ENCODE data around the gene CDC45.
"Not testable (repeated sequence)": the region's sequence is repeated elsewhere in the genome, so short reads cannot be mapped to it uniquely, and the experiment has no call there.

CDC45 gene

DNA sequence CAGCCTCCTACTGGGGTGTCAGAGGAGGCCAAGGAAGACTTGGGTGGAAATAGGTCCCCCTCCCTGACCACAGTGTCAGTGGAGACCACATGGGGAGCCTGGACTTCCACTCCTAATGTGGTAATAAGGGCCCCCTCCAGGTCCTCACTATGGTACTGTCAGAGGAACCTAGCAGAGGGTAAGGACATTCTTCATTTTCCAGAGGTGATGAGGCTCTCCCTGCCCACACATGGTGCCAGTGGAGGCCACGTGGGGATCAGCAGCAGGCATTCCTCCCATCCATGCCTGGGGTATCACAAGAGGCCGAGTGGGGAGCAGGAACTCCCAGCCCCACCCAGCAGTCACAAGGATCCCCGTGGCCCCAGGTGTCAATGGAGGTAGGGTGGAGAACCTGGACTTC, 51.0 kb downstream of the CDC45 start:
- DNase-seq (ENCODE audit: low read depth) = no peak

DNA sequence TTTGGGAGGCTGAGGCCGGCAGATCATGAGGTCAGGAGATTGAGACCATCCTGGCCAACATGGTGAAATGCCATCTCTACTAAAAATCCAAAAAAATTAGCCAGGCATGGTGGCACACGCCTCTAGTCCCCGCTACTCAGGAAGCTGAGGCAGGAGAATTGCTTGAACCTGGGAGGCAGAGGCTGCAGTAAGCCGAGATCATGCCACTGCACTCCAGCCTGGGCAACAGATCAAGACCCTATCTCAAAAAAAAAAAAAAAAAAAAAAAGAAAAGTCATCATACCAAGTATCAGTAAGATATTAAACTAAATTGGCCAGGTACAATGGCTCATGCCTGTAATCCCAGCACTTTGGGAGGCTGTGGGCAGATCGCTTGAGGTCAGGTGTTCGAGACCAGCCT, 51.6 kb downstream of the CDC45 start:
- not testable (repeated sequence) for DNase-seq (ENCODE audit: low read depth)

DNA sequence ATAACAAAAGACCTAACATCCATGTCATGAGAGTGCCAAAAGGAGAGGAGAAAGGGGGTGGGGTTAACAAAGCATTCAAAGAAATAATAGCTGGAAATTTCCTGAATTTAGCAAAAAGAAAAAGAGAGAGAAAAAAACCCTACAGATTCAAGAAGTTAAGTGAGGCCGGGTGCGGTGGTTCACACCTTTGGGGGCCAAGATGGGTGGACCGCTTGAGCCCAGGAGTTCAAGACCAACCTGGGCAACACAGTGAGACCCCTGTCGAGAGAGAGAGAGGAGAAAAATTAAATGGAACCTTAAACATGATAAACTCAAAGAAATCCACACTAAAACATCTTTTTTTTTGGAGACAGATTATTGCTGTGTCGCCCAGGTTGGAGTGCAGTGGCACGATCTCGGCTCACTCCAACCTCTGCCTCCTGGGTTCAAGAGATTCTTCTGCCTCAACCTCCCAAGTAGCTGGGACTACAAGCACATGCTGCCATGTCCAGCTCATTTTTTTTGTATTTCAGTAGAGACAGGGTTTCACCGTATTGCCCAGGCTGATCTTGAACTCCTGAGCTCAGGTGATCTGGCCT, 53.4 kb downstream of the CDC45 start:
- no peak for DNase-seq (ENCODE audit: low read depth)

DNA sequence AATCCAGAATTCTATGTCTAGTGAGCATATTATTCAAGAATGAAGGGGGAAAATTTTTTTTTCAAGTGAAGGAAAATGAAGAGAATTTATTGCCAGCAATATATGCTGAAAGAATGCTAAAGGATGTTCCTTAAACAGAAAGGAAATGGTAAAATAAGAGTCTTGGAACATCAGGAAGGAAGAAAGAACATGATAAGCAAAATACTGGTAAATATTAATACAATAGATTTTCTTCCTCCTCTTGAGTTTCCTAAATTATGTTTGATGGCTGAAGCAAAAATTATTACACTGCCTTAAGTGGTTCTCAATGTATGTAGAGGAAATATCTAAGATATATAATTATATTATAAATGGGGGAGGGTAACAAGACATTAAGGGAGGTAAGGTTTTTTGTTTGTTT, 54.1 kb downstream of the CDC45 start:
- DNase-seq (ENCODE audit: low read depth) = no peak

DNA sequence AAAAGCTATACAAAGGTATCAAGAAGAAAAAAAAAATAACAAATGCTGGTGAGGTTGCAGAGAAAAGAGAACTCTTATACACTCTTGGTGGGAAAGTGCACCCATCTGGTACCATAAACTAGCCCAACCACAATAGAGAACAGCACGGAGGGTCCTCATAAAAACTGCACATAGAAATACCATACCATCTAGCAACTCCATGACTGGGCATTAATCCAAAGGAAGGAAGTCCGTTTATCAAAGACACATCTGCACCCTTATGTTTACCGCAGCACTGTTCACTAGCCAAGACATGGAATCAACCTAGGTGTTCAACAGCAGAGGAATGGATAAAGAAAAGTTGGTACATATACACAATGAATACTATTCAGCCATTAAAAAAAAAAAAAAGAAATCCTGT, 55.3 kb downstream of the CDC45 start:
- DNase-seq (ENCODE audit: low read depth) = no peak

DNA sequence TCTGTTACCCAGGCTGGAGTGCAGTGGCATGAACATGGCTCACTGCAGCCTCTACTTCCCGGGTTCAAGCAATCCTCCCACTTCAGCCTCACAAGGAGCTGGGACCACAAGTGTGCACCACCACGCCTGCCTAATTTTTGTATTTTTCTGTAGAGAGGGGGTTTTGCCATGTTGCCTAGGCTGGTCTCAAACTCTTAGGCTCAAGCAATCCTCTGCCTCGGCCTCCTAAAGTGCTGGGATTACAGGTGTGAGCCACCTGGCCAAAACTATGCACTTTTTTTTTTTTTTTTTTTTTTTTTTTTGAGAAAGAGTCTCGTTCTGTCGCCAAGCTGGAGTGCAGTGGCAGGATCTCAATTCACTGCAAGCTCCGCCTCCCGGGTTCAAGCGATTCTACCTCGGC, 56.8 kb downstream of the CDC45 start:
- DNase-seq (ENCODE audit: low read depth) = no peak

DNA sequence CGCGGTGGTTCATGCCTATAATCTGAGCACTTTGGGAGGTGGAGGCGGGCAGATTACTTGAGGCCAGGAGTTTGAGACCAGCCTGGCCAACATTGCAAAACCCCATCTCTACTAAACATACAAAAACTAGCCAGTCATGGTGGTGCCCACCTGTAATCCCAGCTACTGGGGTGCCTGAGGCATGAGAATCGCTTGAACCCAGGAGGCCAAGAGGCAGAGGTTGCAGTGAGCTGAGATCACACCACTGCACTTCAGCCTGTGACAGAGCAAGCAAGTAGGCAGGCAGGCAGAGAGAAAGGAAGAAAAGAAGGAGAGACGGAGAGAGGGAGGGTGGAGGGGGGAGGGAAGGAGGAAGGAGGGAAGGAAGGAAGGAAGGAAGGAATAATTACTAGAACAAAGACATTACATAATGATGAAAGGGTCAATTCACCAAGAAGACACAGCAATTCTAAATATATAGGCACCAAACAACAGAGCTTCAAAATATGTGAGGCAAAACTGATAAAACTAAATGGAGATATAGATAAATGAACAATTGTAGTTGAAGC, 58.3 kb downstream of the CDC45 start:
- no peak for DNase-seq (ENCODE audit: low read depth)

DNA sequence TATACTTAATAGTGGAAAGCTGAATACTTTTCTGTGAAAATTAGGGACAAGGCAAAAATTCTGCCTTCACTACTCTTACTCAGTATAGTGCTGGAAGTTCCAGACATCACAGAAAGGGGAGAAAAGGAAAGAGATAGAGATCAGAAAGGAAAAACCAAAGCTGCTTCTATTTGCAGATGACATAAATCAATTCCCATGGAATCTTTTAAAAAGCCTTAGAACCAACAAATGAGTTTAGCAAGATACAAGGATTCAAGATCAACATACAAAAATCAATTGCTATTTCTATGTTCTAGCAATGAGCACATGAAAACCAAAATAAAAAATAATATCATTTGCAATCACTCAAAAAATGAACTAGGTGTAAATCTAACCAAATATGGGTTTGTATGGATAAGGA, 60.7 kb downstream of the CDC45 start:
- DNase-seq (ENCODE audit: low read depth) = no peak

DNA sequence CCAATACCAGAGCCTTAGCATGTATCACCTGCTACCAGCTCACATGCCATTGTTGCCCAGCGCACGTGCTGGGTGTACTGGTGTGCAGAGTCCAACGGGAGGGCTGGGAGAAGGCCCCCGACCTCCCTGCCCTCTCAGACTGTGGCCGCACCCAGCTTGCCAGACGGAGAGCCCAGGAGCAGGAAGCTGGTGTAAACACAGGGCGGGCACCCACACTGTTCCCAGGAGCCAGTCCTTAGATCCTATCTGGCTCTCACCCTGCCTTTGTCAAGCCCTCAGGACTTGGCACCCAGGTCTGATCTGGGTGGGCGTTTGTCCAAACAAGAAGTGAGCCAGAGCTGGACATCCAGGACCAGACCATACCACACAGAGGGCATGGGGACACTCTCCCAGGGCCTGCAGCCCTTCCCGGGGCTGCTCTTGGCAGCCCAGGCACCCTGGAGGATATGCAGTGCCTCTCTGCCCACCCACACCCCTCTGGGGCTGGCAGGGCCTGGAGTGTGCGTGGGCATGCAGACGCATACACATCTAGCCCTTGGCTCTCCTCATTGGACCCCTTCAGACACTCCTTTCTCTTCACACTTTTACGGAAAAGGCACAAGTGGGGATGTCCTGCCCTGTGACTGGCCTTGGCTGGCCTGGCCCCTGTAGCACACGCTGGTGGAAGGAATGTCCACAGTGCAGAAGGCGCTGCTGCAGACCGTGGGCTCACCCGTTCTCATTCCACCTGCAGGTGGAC, 64.4 kb downstream of the CDC45 start:
- no peak for DNase-seq (ENCODE audit: low read depth)

DNA sequence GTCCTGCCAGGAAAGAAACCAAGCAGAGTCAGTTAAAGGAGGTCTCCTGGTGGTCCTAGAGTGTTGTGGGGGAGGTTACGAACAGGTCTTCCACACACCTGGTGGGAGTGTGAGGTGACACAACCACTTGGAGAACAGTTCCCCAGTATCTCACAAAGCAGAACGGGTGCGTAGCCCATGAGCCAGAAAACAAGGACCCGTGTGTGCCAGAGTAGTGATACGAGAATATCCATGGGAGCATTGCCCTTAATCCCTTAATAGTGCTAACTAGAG, 66.2 kb downstream of the CDC45 start:
- no peak for DNase-seq (ENCODE audit: low read depth)

DNA sequence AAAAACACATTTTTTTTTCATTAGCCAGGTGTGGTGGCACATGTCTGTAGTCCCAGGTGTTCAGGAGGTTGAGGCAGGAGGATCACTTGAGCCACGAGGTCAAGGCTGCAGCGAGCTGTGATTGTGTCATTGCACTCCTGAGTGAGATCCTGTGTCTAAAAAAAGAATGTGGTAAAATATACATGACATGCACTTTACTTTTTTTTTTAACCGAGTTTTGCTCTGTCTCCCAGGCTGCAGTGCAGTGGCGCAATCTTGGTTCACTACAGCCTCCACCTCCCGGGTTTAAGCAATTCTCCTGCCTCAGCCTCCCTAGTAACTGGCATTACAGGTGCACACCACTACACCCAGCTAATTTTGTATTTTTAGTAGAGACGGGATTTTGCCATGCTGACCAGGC, 67.0 kb downstream of the CDC45 start:
- DNase-seq (ENCODE audit: low read depth) = no peak

DNA sequence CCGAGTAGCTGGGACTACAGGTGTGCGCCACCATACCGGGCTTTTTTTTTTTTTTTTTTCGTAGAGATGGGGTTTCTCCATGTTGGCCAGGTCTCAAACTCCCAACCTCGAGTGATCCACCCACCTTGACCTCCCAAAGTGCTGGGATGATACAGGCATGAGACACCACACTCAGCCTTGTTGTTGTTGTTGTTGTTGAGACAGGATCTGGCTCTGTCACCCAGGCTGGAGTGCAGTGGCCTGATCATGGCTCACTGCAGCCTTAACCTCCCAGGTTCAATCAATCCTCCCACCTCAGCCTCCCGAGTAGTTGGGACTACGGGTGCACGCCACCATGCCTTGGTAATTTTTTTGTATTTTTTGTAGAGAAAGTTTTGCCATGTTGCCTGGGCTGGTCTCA, 67.9 kb downstream of the CDC45 start:
- no peak for DNase-seq (ENCODE audit: low read depth)

DNA sequence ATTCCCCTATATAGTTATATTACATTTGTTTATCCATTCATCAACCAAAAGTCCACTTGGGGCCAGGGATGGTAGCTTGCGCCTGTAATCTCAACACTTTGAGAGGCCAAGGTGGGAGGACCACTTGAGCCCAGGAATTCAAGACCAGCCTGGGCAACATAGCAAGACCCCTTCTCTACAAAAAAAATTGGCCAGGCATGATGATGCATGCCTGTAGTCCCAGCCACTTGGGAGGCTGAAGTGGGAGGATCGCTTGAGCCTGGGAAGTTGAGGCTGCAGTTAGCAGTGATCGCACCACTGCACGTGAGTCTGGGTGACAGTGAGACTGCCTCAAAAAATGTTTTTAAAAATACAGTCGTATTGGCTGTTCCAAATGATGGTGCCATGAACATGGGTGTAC, 68.7 kb downstream of the CDC45 start:
- DNase-seq (ENCODE audit: low read depth) = not testable (repeated sequence)

DNA sequence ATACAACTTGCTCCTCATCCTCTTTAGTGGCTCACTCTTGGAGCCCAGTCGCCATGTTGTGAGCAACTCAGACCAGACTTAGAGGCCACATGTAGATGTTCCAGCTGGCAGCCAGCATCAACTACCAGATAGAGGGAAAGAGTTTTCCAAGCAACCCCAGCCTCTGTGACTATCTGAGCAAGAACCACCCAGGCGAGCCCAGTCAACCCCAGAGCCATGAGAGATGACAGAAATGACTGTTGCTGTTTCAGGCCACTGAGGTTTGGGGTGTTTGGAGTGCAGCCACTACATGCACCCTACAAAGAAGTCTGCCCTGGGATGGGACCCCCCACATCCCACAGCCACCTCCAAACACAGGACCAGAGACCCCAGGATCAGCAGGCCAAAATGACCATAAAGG, 69.2 kb downstream of the CDC45 start:
- no peak for DNase-seq (ENCODE audit: low read depth)

DNA sequence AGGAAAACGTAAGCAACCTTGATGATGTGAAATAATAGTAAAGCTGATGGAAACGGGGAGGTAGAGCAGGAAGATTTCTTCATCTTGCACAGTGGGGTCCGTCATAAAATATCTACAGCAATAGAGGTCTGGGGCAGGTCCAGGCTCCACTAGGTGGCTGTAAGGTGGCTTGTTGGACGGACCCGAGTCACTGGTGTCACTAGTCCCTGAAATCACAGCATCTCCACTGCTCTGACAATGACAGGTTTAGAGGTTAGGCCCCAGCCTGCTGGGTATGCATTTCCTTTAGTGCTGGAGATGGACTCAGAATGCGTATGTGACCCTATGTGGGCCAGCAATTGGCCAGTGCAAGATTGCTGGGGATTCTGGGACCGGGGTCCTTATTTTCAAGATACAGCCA, 69.7 kb downstream of the CDC45 start:
- DNase-seq (ENCODE audit: low read depth) = no peak

DNA sequence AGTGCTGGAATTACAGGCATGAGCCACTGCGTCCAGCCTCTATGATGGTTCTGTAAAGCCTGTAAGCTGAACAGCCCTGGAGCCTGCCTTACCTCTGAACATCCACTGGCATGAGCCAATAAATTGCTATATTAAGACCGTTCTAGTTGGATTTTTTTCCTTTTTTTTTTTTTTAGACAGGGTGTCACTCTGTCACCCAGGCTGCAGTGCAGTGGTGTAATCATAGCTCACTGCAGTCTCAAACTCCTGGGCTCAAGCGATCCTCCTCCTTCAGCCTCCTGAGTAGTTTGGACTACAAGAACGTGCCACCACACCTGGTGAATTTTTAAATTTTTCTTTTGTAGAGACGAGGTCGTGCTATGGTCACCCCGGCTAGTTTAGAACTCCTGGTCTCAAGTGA, 70.7 kb downstream of the CDC45 start:
- DNase-seq (ENCODE audit: low read depth) = no peak

DNA sequence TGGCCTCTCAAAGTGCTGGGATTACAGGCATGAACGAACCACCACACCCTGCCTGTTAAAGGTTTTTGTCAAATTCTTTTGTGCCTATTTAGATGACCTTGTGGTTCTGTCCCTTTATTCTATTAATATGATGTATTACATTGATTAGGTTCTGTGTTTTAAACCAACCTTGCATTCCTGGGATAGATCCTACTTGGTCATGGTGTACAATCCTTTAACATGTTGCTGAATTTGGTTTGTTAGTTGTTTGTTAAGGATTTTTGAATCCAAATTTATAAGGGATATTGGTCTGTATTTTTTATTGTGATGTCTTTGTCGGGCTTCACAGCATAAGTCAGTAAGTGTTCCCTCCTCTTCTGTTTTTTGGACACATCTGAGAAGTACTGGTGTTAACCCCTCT, 73.5 kb downstream of the CDC45 start:
- no peak for DNase-seq (ENCODE audit: low read depth)

DNA sequence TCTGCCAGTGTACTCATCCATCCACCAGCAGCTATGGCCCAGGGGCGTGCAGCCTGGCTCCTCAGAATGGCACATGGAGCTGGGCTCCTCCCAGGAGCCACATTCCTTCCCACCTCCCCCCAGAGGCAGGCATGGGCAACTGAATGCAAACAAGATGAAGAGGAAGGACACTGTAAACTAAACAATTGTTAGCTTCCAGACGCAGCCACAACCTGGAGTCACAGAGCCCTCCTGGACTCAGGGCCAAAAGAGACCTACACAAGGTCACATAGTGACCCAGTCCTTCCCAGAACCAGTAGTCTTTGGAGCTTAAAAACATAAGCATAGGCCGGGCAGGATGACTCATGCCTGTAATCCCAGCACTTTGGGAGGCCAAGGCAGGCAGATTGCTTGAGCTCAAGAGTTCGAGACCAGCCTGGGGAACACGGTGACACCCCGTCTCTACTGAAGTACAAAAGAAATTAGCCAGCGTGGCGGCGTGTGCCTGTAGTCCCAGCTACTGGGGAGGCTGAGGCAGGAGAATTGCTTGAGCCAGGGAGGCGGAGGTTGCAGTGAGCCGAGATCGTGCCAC, 75.2 kb downstream of the CDC45 start:
- DNase-seq (ENCODE audit: low read depth) = peak; percentile 17

DNA sequence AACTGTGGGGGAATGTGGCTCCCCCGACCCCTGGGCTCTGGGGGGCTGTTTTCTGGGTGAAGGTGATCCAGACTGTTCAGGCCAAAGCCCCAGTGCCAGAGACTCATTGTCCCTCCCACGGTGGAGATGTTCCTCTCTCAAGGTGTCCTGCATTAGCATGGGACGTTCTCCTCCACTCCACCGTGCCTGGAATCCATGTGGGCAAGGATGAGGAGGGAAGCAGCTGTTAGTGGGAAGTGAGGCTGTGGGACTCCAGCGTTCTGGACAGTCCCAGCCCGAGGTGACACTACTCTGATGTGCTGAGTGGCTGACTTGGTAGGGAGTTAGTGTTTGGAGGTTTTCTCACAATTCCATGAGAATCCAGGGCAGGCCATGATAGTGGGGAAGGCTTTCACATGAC, 75.9 kb downstream of the CDC45 start:
- DNase-seq (ENCODE audit: low read depth) = no peak

DNA sequence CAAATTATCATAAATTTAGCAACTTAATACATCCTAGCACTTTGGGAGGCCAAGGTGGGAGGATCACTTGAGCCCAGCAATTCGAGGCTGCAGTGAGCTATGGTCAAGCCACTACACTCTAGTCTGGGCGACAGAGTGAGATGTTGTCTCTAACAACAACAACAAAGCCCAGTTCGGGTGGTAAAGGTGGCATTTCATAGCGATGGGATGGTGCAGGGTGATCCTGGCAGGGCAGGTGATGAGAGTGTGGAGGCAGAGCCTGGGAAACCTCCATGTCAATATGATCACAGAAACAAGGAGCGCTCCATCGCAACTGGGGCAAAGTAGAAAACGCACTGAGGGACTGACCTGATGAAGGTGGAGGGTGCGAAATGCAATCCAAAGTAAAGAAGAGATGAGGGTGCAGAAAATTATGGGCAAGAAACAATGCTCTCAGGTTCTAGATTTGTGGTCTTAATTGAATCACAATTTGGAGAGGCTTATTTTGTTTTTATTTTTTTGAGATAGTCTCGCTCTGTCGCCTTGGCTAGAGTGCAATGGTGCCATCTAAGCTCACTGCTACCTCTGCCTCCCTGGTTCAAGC, 77.3 kb downstream of the CDC45 start:
- DNase-seq (ENCODE audit: low read depth) = no peak

DNA sequence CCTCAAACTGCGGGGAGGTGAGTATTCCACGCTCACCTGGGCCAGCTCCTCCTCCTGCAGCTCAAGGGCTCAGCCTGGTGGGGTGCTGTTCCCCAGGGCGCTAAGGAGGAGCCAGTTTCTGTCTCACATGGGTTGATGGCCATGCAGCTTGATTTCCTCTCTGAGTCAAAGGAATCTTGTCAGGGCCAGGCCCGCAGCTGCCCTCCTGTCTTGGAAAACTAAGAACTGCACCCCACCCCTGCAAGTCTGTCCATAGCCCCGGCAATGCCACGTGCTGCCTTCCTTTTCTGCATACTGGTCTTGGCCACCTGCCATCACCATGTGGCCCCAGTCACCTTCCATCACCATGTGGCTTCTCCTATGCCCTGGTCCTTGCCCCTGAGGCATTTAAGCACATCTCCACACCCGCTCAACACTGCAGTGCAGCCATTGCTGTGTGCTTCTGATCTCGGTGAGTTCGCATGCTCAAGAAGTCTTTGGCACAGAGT, 79.6 kb downstream of the CDC45 start:
- no peak for DNase-seq (ENCODE audit: low read depth)

DNA sequence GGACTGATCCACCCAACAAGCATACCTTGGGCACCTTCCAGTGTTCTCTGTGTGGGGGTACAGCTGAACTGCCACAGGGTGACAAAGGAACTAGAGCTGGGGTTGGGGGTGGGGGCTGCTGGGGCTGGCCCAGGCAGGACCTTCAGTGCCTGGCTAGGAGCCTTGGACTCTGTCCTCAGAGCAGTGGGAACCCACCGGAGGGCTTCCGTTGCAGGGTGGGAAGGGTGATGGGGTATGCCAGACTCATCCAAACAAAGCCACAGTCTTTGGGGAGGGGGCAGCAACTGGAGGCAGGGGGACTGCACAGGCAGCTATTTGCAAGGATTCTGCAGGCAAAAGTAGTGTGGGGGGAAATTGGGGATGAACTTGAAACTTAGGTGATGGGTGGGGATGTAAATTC, 80.2 kb downstream of the CDC45 start:
- DNase-seq (ENCODE audit: low read depth) = no peak
